Measurements from ENCODE around the gene LCOR.

Gene LCOR

GRCh38 chr10:96890580-96890979 is 58.5 kb downstream of the LCOR start:
- DNase-seq (ENCODE audit: low spot score), result no peak

- no peak for DNase-seq (ENCODE audit: low spot score)
Measured at GRCh38 chr10:96891840-96892239, 59.7 kb downstream of the LCOR start.

GRCh38 chr10:96895662-96896424 is 63.7 kb downstream of the LCOR start:
- no peak for DNase-seq (ENCODE audit: low spot score)

GRCh38 chr10:96896884-96897589 is 64.9 kb downstream of the LCOR start:
- DNase-seq (ENCODE audit: low spot score), result no peak

- no peak for DNase-seq (ENCODE audit: low spot score)
Measured at GRCh38 chr10:96902117-96902516, 70.0 kb downstream of the LCOR start.

GRCh38 chr10:96902731-96903358 is 70.7 kb downstream of the LCOR start:
- no peak for DNase-seq (ENCODE audit: low spot score)

- no peak for DNase-seq (ENCODE audit: low spot score)
Measured at GRCh38 chr10:96904648-96905047, 72.5 kb downstream of the LCOR start.

- no peak for DNase-seq (ENCODE audit: low spot score)
Measured at GRCh38 chr10:96906864-96907263, 74.8 kb downstream of the LCOR start.

- peak; percentile 58 for DNase-seq (ENCODE audit: low spot score)
Measured at GRCh38 chr10:96910488-96911395, 78.6 kb downstream of the LCOR start.

GRCh38 chr10:96912405-96912804 is 80.3 kb downstream of the LCOR start:
- DNase-seq (ENCODE audit: low spot score), result no peak

GRCh38 chr10:96913906-96914305 is 81.8 kb downstream of the LCOR start:
- DNase-seq (ENCODE audit: low spot score), result no peak

GRCh38 chr10:96917628-96918027 is 85.5 kb downstream of the LCOR start:
- DNase-seq (ENCODE audit: low spot score), result no peak

GRCh38 chr10:96918214-96919002 is 86.3 kb downstream of the LCOR start:
- no peak for DNase-seq (ENCODE audit: low spot score)

GRCh38 chr10:96919785-96920430 is 87.8 kb downstream of the LCOR start:
- DNase-seq (ENCODE audit: low spot score), result no peak

- DNase-seq (ENCODE audit: low spot score), result no peak
Measured at GRCh38 chr10:96921655-96922054, 89.6 kb downstream of the LCOR start.

- no peak for DNase-seq (ENCODE audit: low spot score)
Measured at GRCh38 chr10:96922978-96923948, 91.2 kb downstream of the LCOR start.

GRCh38 chr10:96924861-96925260 is 92.8 kb downstream of the LCOR start:
- no peak for DNase-seq (ENCODE audit: low spot score)

- no peak for DNase-seq (ENCODE audit: low spot score)
Measured at GRCh38 chr10:96930469-96930868, 98.4 kb downstream of the LCOR start.

- DNase-seq (ENCODE audit: low spot score), result no peak
Measured at GRCh38 chr10:96935148-96935547, 103.0 kb downstream of the LCOR start.

GRCh38 chr10:96935810-96936209 is 103.7 kb downstream of the LCOR start:
- DNase-seq (ENCODE audit: low spot score), result no peak
